Measurements from ENCODE around the gene AP4B1.

DNA sequence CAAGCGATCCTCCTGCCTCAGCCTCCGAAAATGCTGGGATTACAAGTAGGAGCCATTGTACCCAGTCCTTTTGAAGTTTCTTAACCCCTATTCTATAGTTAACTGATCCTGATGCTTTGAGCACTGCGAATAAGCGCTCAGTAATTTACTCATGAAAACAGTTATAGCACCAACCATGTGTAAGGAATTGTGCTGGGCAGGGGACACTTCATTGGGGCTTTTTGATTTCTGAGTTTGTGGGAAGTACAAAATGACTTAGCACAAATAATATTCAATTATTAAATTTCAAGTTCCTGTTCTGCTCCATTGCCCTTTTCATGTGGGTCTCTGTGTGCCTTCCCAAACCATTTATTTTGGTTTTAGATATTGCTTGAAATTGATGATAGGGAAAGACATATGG, 18.4 kb upstream of the AP4B1 start:
- TF ChIP-seq, protein P1, sequence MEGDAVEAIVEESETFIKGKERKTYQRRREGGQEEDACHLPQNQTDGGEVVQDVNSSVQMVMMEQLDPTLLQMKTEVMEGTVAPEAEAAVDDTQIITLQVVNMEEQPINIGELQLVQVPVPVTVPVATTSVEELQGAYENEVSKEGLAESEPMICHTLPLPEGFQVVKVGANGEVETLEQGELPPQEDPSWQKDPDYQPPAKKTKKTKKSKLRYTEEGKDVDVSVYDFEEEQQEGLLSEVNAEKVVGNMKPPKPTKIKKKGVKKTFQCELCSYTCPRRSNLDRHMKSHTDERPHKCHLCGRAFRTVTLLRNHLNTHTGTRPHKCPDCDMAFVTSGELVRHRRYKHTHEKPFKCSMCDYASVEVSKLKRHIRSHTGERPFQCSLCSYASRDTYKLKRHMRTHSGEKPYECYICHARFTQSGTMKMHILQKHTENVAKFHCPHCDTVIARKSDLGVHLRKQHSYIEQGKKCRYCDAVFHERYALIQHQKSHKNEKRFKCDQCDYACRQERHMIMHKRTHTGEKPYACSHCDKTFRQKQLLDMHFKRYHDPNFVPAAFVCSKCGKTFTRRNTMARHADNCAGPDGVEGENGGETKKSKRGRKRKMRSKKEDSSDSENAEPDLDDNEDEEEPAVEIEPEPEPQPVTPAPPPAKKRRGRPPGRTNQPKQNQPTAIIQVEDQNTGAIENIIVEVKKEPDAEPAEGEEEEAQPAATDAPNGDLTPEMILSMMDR (IDR thresholded peaks at IDR 0.05; ENCODE audit: insufficient read depth, low read length, poor library complexity, severe bottlenecking), result no peak
- TF ChIP-seq EZH2phosphoT487 (conservative IDR thresholded peaks at IDR 0.05; ENCODE audit: low read length), result no peak
